AG09309 (cell line): Measurements from ENCODE around the gene ZCCHC10.
A peak's percentile ranks its signal among the peaks of the same experiment; 100 is the strongest.
"Not testable (repeated sequence)": the region's sequence is repeated elsewhere in the genome, so short reads cannot be mapped to it uniquely, and the experiment has no call there.

ENCODE experiments used
- DNase-seq: peaks from one replicate; pipeline ENCODE4 v3.0.0-alpha.2; 2010; ENCODE audit warnings: low read depth
- H3K4me3 ChIP-seq: 2 replicates; pipeline ENCODE4 v1.5.1; 2011; ENCODE audit warnings: mild to moderate bottlenecking, low read depth, low read length, moderate library complexity; ENCODE audit not compliant: control insufficient read depth
- CTCF ChIP-seq: IDR thresholded peaks from 2 replicates; pipeline ENCODE4 v1.5.1; 2011; ENCODE audit warnings: mild to moderate bottlenecking, low read depth, low read length, inconsistent platforms; ENCODE audit not compliant: insufficient read depth, control insufficient read depth; ENCODE audit errors: missing control alignments

The ZCCHC10 gene

DNA sequence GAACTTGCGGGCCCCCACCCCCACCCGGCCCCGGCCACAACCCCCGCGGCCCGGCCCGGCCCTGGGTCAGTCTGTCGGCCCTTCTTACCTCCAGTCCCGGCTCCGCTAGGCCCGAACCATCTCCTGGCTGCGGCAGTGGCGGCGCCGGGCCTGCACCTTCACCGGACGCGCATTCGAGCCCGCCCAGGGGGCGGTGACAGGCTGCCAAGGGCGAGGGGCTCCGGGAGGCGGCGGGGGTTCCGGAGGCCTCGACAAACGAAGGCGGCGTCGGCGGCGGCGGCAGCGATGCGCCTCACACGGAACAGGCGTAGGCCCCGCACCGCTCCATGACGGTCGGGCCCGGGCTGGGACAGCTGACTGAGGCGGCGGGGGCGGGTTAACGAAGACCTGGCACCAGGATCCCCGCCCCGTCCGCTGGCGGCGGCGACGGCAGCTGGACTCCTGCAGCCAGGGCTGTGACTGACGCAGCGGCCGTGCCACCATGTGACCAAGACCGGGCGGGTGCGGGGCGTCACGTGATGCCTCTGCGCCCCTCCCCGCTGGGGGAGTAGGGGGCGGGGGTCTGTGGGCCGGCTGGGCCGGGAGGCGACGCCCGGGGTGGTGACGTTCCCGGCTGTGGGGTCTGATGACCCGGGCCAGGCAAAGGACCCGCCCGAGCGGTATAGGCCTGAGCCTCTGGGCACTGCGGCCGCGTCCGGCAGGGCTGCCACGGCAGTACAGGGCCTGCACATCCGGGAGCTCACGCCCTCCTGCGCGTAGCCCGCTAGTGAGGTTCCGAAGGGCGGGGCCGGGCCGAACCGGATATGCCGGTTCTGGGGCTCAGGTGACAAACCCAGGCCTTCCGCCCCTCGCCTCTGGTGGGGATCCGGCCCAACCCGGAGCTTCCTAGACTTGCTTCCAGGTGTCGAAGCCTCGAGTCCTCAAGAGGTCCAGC, 62.9 kb downstream of the ZCCHC10 start, which contains the start of gene AFF4:
TSS of gene AFF4 (minus strand) at position 464 of the 934 bp plus-strand sequence. CDS start 26,445 bp downstream, outside the sequence.
- TF ChIP-seq CTCF: no peak
- DNase-seq: peak; percentile 87

DNA sequence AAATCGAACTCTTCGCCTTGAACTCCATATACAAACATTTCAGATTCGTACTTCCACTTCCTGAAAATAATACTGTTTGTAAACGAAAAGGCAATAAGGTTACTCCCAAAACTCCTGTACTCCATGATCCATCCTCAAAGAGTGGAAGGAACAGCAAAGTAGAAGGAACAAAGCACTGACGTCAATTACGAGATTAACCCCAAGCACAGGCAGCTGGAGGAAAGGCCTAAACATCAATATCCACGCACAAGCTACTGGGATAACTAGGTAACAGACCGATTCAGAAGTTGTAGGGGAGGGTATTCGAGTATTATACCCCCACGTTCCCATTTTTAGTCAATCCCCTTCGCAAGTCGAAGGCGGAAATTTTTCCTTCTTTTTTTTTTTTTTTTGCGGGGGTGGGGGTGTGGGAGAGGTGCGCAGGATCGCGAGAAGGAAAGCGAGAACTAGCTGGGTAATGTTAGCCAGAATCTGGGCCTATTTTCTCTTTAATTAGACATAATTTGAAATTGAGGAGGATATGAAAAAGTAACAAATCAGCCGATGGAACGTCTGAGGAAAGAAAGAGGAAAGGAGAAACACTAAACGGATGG, 63.8 kb downstream of the ZCCHC10 start:
- TF ChIP-seq CTCF: no peak
- no peak for DNase-seq
- H3K4me3 ChIP-seq: peak overlapping the region; percentile 77

More for the DNA sequence above, 62.9 kb downstream of the ZCCHC10 start, which contains the start of gene AFF4:
- peak within 1 kb of the TSS; percentile 77 for H3K4me3 ChIP-seq

GRCh38 chr5:132961887-132962286, 64.5 kb downstream of the ZCCHC10 start:
- H3K4me3 ChIP-seq: peak overlapping the region; percentile 77
- no peak for DNase-seq
- no peak for TF ChIP-seq CTCF

DNA sequence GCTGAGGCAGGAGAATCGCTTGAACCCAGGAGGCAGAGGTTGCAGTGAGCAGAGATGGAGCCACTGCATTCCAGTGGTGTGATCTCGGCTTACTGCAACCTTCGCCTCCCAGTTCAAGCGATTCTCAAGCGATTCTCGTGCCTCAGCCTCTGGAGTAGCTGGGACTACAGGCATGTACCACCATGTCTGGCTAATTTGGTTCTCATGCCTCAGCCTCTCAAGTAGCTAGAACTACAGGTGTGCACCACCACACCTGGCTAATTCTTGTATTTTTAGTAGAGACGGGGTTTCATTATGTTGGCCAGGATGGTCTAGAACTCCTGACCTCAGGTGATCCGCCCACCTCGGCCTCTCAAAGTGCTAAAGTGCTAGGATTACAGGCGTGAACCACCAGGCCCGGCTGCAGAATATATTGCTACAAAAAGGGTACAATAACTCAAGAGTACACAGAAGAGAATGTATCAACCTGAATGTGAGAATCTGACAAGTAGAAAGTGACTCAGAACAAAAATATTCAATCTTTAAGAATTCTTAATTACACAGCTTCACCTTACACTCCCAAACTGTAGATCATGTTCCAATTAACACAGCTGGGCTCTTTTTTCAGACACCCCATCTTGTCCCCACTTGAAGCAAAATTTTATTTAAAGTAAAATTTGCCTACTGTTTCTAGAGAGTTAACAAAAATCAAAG, 65.1 kb downstream of the ZCCHC10 start:
- DNase-seq: not testable (repeated sequence)
- H3K4me3 ChIP-seq: peak overlapping the region; percentile 77

- not testable (repeated sequence) for H3K4me3 ChIP-seq, DNase-seq
Observed at GRCh38 chr5:132956166-132956799, 70.1 kb downstream of the ZCCHC10 start.

DNA sequence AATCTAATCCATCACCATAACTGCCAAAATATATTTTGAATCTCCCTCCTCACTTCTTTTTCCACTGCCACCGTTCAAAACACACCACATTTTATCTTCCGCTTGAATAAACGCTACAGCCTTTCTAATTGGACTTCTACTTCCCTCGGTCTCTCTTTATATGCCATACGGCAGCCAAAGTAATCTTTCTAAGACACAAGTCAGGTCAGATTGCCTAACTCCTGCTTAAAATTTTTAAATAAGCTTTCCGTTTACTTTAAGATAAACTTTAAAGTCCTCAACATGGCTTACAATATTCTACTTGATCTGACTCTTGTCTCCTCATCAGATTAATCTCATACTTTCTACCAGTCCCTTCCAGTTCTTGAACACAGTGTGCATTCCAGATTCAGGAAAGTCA, 72.6 kb downstream of the ZCCHC10 start:
- no peak for TF ChIP-seq CTCF
- H3K4me3 ChIP-seq: no peak overlapping the region
- DNase-seq: no peak

GRCh38 chr5:132952829-132953228, 73.5 kb downstream of the ZCCHC10 start:
- no peak overlapping the region for H3K4me3 ChIP-seq
- no peak for DNase-seq
- TF ChIP-seq CTCF: no peak
